ENCODE measurements around the gene ALDH1A3.

- no peak for TF ChIP-seq POLR2A (IDR thresholded peaks at IDR 0.05)
- no peak for TF ChIP-seq CTCF (IDR thresholded peaks at IDR 0.05)
- TF ChIP-seq POLR2AphosphoS5 (IDR thresholded peaks at IDR 0.05) = no peak
Measured at GRCh38 chr15:100919481-100920405, 40.1 kb downstream of the ALDH1A3 start.

Data from suprapubic skin (tissue), 4 donors.